OCI-LY1 (cell line): ENCODE measurements around the gene SPRED1.

Experiments used
- H2AFZ ChIP-seq: fragments of 200-600 bp; sonication (generic), shearing (Covaris generic); 2 replicates; pipeline ENCODE4 v1.6.0; 2014; ENCODE audit warnings: antibody characterized with exemption, mild to moderate bottlenecking, low read length
- H3F3A ChIP-seq: fragments of 200-600 bp; sonication (generic), shearing (Covaris generic); 2 replicates; pipeline ENCODE4 v1.6.0; 2014; ENCODE audit warnings: mild to moderate bottlenecking, antibody characterized with exemption, low read length, moderate library complexity; ENCODE audit not compliant: insufficient read depth
- H3K27ac ChIP-seq: fragments of 200-600 bp; sonication (generic); 2 replicates; pipeline ENCODE4 v1.5.1; 2014; ENCODE audit warnings: low read length, mixed run types, mild to moderate bottlenecking, low read depth; ENCODE audit not compliant: poor library complexity, severe bottlenecking
- H3K27me3 ChIP-seq: fragments of 200-600 bp; sonication (generic); 2 replicates; pipeline ENCODE4 v1.6.0; 2014; ENCODE audit warnings: antibody characterized with exemption, mild to moderate bottlenecking, low read length, moderate library complexity; ENCODE audit not compliant: insufficient read depth
- H3K36me3 ChIP-seq: fragments of 200-600 bp; sonication (generic); 2 replicates; pipeline ENCODE4 v1.6.1; 2014; ENCODE audit warnings: mild to moderate bottlenecking, antibody characterized with exemption, low read length, moderate library complexity, mixed read lengths; ENCODE audit not compliant: insufficient read depth
- H3K4me1 ChIP-seq: fragments of 200-600 bp; sonication (generic); 2 replicates; pipeline ENCODE4 v1.5.1; 2014; ENCODE audit warnings: mild to moderate bottlenecking, low read length, moderate library complexity; ENCODE audit not compliant: insufficient read depth, severe bottlenecking
- H3K4me2 ChIP-seq: fragments of 200-600 bp; sonication (generic), shearing (Covaris generic); 2 replicates; pipeline ENCODE4 v1.6.1; 2014; ENCODE audit warnings: low read length
- H3K4me3 ChIP-seq: fragments of 200-600 bp; sonication (generic); 2 replicates; pipeline ENCODE4 v1.5.1; 2014; ENCODE audit warnings: low read length, low read depth, mild to moderate bottlenecking, mixed read lengths; ENCODE audit not compliant: poor library complexity, severe bottlenecking
- H3K79me2 ChIP-seq: fragments of 200-600 bp; shearing (Covaris generic); 2 replicates; pipeline ENCODE4 v1.6.1; 2016; ENCODE audit warnings: mixed run types, low read length, mixed read lengths; ENCODE audit not compliant: insufficient read depth
- H3K9ac ChIP-seq: fragments of 200-600 bp; sonication (generic), shearing (Covaris generic); 2 replicates; pipeline ENCODE4 v1.6.1; 2014; ENCODE audit warnings: mild to moderate bottlenecking, low read length, mixed read lengths
- H3K9me2 ChIP-seq: fragments of 200-600 bp; sonication (generic), shearing (Covaris generic); 2 replicates; pipeline ENCODE4 v1.6.1; 2014; ENCODE audit warnings: low read depth, mild to moderate bottlenecking, low read length, mixed read lengths
- H3K9me3 ChIP-seq: fragments of 200-600 bp; shearing (Covaris generic); 2 replicates; pipeline ENCODE4 v1.6.1; 2014; ENCODE audit warnings: low read length, mixed read lengths
- H4K20me1 ChIP-seq: fragments of 200-600 bp; sonication (generic), shearing (Covaris generic); 2 replicates; pipeline ENCODE4 v1.6.0; 2016; ENCODE audit warnings: mild to moderate bottlenecking, low read length; ENCODE audit not compliant: insufficient read depth
- EZH2 ChIP-seq: fragments of 200-600 bp; sonication (generic), shearing (Covaris generic); IDR thresholded peaks from 2 replicates; pipeline ENCODE4 v1.8.0; 2017; ENCODE audit warnings: borderline replicate concordance, mixed run types, mild to moderate bottlenecking, antibody characterized with exemption, low read length, moderate library complexity, mixed read lengths
- TF ChIP-seq, protein P1 (sequence below): fragments of 200-600 bp; sonication (generic), shearing (Covaris generic); IDR thresholded peaks from 2 replicates; pipeline ENCODE4 v1.5.1; 2017; ENCODE audit warnings: mild to moderate bottlenecking, antibody characterized with exemption, low read length, moderate library complexity, mixed read lengths

SPRED1 gene

DNA sequence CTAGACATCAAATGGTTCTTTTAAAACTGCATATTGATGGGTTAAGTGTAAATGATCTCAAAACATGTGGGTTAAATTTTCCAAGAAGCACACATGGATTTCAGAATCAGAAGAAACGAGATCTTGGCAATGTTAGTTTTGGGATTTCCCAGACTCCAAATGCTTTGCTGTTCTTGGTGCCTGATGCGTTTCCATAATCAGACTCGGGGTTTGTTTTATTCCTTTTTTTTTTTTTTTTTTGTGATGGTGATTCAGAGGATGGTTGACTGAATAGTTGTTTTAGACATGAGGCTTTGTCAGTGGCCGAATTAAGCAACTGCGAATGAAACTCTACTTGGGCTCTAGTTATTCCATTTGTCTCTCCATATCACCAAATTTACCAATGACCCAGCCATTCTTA, 149.1 kb downstream of the SPRED1 start:
- no peaks in the 10 kb centered on the region for H3K79me2 ChIP-seq
- H2AFZ ChIP-seq, result no peak overlapping the region
- H4K20me1 ChIP-seq, result no peaks in the 10 kb centered on the region
- H3K9me3 ChIP-seq, result no peaks in the 10 kb centered on the region
- H3K4me3 ChIP-seq, result no peak overlapping the region
- no peaks in the 10 kb centered on the region for H3F3A ChIP-seq
- H3K4me2 ChIP-seq, result no peak overlapping the region
- no peak for TF ChIP-seq EZH2
- TF ChIP-seq, protein P1, sequence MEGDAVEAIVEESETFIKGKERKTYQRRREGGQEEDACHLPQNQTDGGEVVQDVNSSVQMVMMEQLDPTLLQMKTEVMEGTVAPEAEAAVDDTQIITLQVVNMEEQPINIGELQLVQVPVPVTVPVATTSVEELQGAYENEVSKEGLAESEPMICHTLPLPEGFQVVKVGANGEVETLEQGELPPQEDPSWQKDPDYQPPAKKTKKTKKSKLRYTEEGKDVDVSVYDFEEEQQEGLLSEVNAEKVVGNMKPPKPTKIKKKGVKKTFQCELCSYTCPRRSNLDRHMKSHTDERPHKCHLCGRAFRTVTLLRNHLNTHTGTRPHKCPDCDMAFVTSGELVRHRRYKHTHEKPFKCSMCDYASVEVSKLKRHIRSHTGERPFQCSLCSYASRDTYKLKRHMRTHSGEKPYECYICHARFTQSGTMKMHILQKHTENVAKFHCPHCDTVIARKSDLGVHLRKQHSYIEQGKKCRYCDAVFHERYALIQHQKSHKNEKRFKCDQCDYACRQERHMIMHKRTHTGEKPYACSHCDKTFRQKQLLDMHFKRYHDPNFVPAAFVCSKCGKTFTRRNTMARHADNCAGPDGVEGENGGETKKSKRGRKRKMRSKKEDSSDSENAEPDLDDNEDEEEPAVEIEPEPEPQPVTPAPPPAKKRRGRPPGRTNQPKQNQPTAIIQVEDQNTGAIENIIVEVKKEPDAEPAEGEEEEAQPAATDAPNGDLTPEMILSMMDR, result no peak
- H3K4me1 ChIP-seq, result no peaks in the 10 kb centered on the region
- H3K9me2 ChIP-seq, result no peaks in the 10 kb centered on the region
- H3K27me3 ChIP-seq, result no peaks in the 10 kb centered on the region
- no peak overlapping the region for H3K9ac ChIP-seq
- no peak overlapping the region for H3K27ac ChIP-seq
- no peaks in the 10 kb centered on the region for H3K36me3 ChIP-seq

DNA sequence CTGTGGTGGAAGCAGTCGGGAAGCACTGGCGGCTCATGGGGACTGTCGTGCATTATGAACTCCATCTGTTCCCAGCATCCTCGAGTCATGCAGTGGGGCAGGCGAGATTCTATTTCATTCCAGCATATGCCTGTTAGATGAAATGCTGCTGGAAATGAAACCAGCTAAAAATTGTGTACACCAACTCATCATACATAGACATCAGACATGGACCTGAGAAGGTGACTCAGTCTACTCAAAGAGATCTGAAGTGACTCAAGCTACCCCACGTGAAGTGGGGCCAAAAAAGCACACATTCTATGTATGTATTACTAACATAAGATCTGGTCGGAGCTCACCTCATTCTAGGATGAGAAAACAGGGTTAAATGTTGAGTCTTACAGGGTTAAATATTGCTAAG, 153.8 kb downstream of the SPRED1 start:
- H3K9me3 ChIP-seq, result no peaks in the 10 kb centered on the region
- no peak overlapping the region for H3K4me2 ChIP-seq
- no peak overlapping the region for H3K4me3 ChIP-seq
- H3K9me2 ChIP-seq, result no peaks in the 10 kb centered on the region
- no peaks in the 10 kb centered on the region for H3K36me3 ChIP-seq
- TF ChIP-seq EZH2, result no peak
- TF ChIP-seq, protein P1, result no peak
- no peak overlapping the region for H3K9ac ChIP-seq
- no peaks in the 10 kb centered on the region for H3F3A ChIP-seq
- H4K20me1 ChIP-seq, result no peaks in the 10 kb centered on the region
- H3K4me1 ChIP-seq, result no peaks in the 10 kb centered on the region
- no peak overlapping the region for H3K27ac ChIP-seq
- no peak overlapping the region for H2AFZ ChIP-seq
- H3K79me2 ChIP-seq, result no peaks in the 10 kb centered on the region
- H3K27me3 ChIP-seq, result no peaks in the 10 kb centered on the region
